ENCODE measurements around the gene PLA2G4B.

GRCh38 chr15:41828807-41829141 is 9.9 kb upstream of the PLA2G4B start:
- no peak for TF ChIP-seq CTCF (optimal IDR thresholded peaks at IDR 0.05 in 1 of 3, IDR thresholded peaks at IDR 0.05 in 1 of 3, conservative IDR thresholded peaks at IDR 0.05 in 1 of 3; ENCODE audit: extremely low read depth in 1 of 3, insufficient read depth in 2 of 3, low read length in 3 of 3)
- TF ChIP-seq EZH2 (IDR thresholded peaks at IDR 0.05; ENCODE audit: low read length): no peak

All from keratinocyte (primary cell).